AG09309 (cell line): ENCODE results near the gene FKBP6.
A peak's percentile ranks its signal among the peaks of the same experiment; 100 is the strongest.

ENCODE experiments used
- DNase-seq: peaks from one replicate; pipeline ENCODE4 v3.0.0-alpha.2; 2010; ENCODE audit warnings: low read depth
- H3K4me3 ChIP-seq: 2 replicates; pipeline ENCODE4 v1.5.1; 2011; ENCODE audit warnings: mild to moderate bottlenecking, low read depth, low read length, moderate library complexity; ENCODE audit not compliant: control insufficient read depth
- CTCF ChIP-seq: IDR thresholded peaks from 2 replicates; pipeline ENCODE4 v1.5.1; 2011; ENCODE audit warnings: mild to moderate bottlenecking, low read depth, low read length, inconsistent platforms; ENCODE audit not compliant: insufficient read depth, control insufficient read depth; ENCODE audit errors: missing control alignments

FKBP6 gene

GRCh38 chr7:73338321-73338720 lies 10.4 kb downstream of the FKBP6 start:
- no peak overlapping the region for H3K4me3 ChIP-seq
- no peak for TF ChIP-seq CTCF
- no peak for DNase-seq

- no peak overlapping the region for H3K4me3 ChIP-seq
- no peak for DNase-seq
- no peak for TF ChIP-seq CTCF
Observed at GRCh38 chr7:73340514-73340913, 12.6 kb downstream of the FKBP6 start.

- no peak for TF ChIP-seq CTCF
- no peak overlapping the region for H3K4me3 ChIP-seq
- DNase-seq = no peak
Observed at GRCh38 chr7:73341877-73342276, 13.9 kb downstream of the FKBP6 start.

GRCh38 chr7:73342645-73343044 lies 14.7 kb downstream of the FKBP6 start:
- TF ChIP-seq CTCF = peak; percentile 70
- no peak overlapping the region; the same call in 1 of the 2 replicates for H3K4me3 ChIP-seq
- no peak for DNase-seq

GRCh38 chr7:73343671-73344380 lies 15.9 kb downstream of the FKBP6 start:
- no peak for DNase-seq
- no peak overlapping the region for H3K4me3 ChIP-seq
- no peak for TF ChIP-seq CTCF

GRCh38 chr7:73345538-73345937 lies 17.6 kb downstream of the FKBP6 start:
- H3K4me3 ChIP-seq = no peak overlapping the region
- no peak for DNase-seq
- no peak for TF ChIP-seq CTCF
